ENCODE results near the gene ZNF367.
A peak's percentile ranks its signal among the peaks of the same experiment; 100 is the strongest.

The ZNF367 gene

DNA sequence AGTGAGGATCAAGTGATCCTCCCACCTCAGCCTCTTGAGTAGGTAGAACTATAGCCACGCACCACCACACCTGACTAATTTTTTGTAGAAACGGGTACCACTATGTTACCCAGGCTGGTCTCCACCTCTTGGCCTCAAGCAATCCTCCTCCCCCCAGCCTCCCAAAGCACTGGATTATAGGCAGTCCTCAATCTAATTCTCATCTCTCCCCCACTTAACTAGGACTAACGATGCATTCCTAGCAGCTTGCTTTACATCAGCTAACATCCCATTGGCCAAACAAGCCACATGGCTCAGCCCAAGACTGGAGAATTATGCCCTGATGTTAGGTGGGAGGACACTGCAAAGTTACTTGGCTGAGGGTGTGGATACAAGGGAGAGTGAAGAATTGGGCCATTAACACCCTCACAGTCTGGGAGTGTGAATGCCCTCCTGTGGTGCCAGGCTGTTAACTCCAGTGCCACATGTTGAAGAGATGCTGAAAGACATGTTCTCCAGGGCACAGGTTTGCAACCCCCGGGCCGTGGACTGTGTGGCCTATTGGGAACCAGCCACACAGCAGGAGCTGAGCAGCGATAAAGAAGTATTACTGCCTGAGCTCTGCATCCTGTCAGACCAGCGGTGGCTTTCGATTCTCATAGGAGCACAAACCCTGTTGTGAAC lies 5.3 kb upstream of the ZNF367 start:
- TF ChIP-seq, protein P1, sequence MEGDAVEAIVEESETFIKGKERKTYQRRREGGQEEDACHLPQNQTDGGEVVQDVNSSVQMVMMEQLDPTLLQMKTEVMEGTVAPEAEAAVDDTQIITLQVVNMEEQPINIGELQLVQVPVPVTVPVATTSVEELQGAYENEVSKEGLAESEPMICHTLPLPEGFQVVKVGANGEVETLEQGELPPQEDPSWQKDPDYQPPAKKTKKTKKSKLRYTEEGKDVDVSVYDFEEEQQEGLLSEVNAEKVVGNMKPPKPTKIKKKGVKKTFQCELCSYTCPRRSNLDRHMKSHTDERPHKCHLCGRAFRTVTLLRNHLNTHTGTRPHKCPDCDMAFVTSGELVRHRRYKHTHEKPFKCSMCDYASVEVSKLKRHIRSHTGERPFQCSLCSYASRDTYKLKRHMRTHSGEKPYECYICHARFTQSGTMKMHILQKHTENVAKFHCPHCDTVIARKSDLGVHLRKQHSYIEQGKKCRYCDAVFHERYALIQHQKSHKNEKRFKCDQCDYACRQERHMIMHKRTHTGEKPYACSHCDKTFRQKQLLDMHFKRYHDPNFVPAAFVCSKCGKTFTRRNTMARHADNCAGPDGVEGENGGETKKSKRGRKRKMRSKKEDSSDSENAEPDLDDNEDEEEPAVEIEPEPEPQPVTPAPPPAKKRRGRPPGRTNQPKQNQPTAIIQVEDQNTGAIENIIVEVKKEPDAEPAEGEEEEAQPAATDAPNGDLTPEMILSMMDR (IDR thresholded peaks at IDR 0.05; ENCODE audit: low read depth, low read length, missing control alignments): no peak
- H3K4me3 ChIP-seq (ENCODE audit: low read depth, low read length): no peak overlapping the region
- DNase-seq (ENCODE audit: low read depth): no peak

DNA sequence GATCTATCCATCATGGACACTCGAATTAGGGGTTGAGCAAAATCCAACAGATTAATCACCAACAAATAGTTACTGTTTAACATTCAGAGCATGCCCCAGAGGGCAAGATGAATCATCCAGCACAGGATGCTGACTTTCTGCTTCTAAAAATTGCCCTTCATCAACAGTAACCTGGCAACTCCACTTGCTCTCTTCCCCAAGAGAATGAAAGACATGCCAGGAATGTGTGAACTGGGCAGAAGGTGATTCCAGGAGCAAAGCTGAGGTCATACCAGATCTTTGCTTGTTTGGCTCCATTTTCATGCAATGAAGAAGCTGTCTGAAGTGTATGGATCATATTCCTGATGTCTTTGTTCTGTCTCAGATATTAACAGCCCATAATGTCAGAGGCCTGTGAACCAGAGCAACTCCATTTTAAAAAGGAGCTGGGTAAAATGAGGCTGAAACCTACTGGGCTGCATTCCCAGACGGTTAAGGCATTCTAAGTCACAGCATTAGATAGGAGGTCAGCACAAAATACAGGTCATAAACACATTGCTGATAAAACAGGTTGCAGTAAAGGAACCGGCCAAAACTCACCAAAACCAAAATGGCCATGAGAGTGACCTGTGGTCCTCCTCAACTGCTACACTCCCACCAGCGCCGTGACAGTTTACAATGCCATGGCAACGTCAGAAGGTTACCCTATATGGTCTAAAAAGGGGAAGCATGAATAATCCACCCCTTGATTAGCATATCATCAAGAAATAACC lies 2.5 kb upstream of the ZNF367 start:
- DNase-seq (ENCODE audit: low read depth): no peak
- no peak overlapping the region; the same call in 1 of the 2 replicates for H3K4me3 ChIP-seq (ENCODE audit: low read depth, low read length)
- TF ChIP-seq, protein P1 (IDR thresholded peaks at IDR 0.05; ENCODE audit: low read depth, low read length, missing control alignments): no peak

DNA sequence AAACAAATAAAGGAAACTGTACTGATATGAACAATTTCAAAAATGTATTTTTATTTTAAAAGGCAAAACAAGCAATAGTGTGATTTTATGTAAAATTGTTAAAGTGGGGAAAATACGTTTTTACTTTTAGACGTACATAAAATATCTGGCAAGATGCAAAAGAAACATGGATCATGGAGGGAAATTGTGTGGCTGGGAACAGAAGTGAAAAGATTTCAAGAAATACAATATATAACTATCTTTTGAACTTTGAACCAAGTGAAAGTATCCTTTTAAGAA lies 1.5 kb upstream of the ZNF367 start:
- TF ChIP-seq, protein P1 (IDR thresholded peaks at IDR 0.05; ENCODE audit: low read depth, low read length, missing control alignments): no peak
- peak overlapping the region; percentile 58 for H3K4me3 ChIP-seq (ENCODE audit: low read depth, low read length)
- no peak for DNase-seq (ENCODE audit: low read depth)

DNA sequence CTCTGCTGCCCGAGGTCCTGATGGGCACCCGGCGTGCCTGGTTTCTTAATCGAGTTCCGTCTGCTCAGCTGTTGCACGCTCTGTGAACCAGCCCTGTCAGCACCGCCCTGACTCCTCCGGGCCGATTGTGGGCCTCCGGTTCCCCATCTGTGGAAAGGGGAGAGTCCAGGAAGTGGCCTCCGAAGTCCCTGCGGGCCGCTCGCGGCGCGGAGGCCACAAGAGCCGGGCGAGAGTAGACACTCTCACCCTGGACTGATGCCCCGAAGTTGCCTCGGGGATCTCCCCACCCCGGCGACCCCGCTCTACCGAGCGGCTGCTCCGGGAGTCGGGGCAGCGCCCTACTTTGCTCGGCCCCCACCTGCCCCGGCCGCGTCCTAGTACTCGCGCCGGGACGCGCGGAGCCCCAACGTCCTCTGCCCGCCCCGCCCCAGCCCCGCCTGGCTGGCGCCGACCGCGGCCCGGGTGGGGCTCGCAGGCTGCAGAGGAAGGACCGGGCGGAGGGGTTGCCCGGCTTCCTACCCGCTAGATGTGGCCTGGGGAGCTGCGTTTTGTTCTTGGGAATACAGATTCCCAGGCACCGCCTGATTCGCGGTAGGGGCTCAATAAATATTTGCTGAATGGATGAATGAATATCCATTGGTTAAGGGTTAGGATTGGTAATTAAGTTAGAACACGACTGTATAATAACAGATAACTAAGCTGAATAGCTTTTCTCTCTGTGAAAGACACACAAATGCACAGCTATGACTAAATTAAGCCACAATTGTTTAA lies 935 bp upstream of the ZNF367 start:
- no peak for DNase-seq (ENCODE audit: low read depth)
- TF ChIP-seq, protein P1 (IDR thresholded peaks at IDR 0.05; ENCODE audit: low read depth, low read length, missing control alignments): no peak

DNA sequence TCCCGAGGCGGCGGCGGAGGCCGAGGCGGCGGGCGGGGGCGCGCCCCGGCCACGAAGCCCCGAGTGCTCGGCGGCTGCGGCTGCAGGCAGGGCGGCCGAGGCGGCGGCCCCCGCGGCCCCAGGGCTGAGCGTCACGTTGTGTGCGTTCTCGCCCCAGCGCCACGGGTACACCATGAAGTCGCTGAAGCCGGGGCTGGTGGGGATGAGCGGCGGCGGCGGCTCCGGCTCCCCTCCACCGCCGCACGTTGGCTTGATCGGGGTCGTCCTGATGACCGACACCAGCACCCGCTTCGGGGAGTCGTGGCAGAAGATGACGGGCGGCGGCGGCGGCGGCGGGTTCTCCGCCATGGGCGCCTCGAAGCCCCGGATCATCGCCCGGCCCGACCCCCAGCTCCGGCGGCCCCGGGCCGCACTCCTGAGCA lies 498 bp downstream of the ZNF367 start:
- no peak for DNase-seq (ENCODE audit: low read depth)
- H3K4me3 ChIP-seq (ENCODE audit: low read depth, low read length): peak overlapping the region; percentile 78
- TF ChIP-seq, protein P1 (IDR thresholded peaks at IDR 0.05; ENCODE audit: low read depth, low read length, missing control alignments): no peak

More for the DNA sequence above, 935 bp upstream of the ZNF367 start:
- H3K4me3 ChIP-seq (ENCODE audit: low read depth, low read length): peak overlapping the region; percentile 58

DNA sequence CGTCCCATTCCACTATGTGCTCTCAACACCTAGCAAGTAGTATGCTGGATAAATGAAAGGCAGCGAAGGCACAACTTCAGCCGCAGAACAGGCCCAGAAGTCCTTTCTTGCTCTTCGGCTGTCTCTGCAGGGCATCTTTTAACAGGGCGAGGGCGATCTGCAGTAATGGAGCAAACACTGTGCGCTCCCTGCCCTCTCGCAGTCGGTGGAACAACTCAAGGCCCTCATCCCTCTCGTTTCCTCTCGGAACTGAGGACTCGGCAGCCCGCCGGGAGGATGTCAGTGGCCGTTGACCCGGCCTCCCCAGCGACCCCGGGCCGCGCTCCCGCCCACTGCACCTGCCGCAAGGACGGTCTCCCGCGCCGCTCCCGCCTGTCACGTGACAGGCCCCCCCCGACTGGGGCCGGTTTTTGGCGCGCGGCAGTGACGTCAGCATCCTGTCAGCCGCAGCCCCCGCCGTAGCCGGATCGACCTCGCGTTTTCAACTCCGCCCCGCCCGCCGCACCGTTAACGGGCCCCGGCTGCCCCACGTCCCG lies 1.1 kb downstream of the ZNF367 start:
- TF ChIP-seq, protein P1 (IDR thresholded peaks at IDR 0.05; ENCODE audit: low read depth, low read length, missing control alignments): no peak
- no peak for DNase-seq (ENCODE audit: low read depth)
- H3K4me3 ChIP-seq (ENCODE audit: low read depth, low read length): peak overlapping the region; percentile 78

All from GM12864 (cell line).